ENCODE measurements around the gene FGF14.

Gene FGF14

DNA sequence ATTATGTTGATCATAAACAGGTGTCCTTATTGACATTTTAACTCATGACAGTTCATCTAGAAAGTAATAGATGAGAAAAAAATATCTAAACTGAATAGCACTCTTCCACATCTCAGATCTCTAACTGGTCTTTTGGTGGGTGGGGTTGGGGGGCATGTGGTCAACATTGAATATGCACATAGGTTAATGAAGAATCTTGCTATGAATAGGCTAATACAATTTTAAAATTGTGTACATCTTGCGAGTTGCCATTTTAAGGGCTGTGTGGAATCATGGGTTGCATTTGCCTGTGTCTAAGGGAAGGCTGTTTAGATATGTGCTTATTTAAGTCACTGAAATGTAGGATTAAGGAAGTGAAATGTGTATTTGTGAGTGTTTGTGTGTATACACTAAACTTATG is 603.4 kb downstream of the FGF14 start:
- WGBS (ENCODE audit: extremely low coverage, insufficient coverage, insufficient read length), result no CpG with 5 or more reads among the region's 1 CpG
- Histone ChIP-seq H2BK5ac (ENCODE audit: low read depth, low read length, poor library complexity) (no peak overlapping the region), H3K23ac (ENCODE audit: low read length) (no peak overlapping the region)

DNA sequence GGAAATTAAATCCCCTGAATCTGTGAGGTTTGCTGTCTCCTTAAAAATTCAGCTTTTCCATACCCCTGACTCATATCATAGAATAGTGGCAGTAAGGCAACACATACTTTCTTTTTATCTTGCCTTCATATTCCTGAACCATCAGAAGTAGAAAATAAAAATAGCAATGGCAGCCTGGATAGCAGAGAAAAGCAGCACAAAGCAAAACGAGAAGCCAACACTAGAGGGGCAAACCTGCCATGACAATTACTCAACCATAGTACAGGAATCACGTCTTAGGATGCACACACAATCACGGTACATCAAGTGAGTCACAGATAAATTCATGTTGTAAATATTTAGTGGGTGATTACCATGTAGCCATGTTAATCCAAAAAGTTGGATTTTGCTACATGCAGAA is 606.4 kb downstream of the FGF14 start:
- H2BK120ac ChIP-seq (ENCODE audit: insufficient read depth, low read length, poor library complexity), result no peak overlapping the region
- H3K36me3 ChIP-seq (ENCODE audit: control insufficient read depth in 1 of 2, insufficient read depth in 2 of 2, low read length in 2 of 2), result no peaks in the 10 kb centered on the region
- H3K9me3 ChIP-seq (ENCODE audit: insufficient read depth, low read depth, low read length), result no peaks in the 10 kb centered on the region
- no peak overlapping the region for H3K4ac ChIP-seq (ENCODE audit: low read depth, low read length)
- H3K9ac ChIP-seq (ENCODE audit: low read length), result no peak overlapping the region
- no peak overlapping the region for H3K4me3 ChIP-seq (ENCODE audit: low read depth, low read length)
- H2BK5ac ChIP-seq (ENCODE audit: low read depth, low read length, poor library complexity), result no peak overlapping the region
- WGBS (ENCODE audit: extremely low coverage, insufficient coverage, insufficient read length), result no CpG with 5 or more reads among the region's 3 CpGs
- no peak overlapping the region for H3K23ac ChIP-seq (ENCODE audit: low read length)
- H3K4me1 ChIP-seq (ENCODE audit: control insufficient read depth in 1 of 2, insufficient read depth in 2 of 2, low read length in 2 of 2), result no peaks in the 10 kb centered on the region
- H3K79me2 ChIP-seq (ENCODE audit: control insufficient read depth, insufficient read depth, low read length, poor library complexity), result no peaks in the 10 kb centered on the region
- no peak overlapping the region for H2AFZ ChIP-seq (ENCODE audit: insufficient read depth, low read length, poor library complexity)
- H4K91ac ChIP-seq (ENCODE audit: low read depth, low read length), result no peak overlapping the region
- H3K27me3 ChIP-seq (ENCODE audit: insufficient read depth, low read length), result no peaks in the 10 kb centered on the region
- H3K27ac ChIP-seq (ENCODE audit: low read depth, low read length), result no peak overlapping the region
- H3K18ac ChIP-seq (ENCODE audit: low read length), result no peak overlapping the region
- H3K79me1 ChIP-seq (ENCODE audit: low read length), result no peaks in the 10 kb centered on the region
- H3K4me2 ChIP-seq (ENCODE audit: low read length), result no peak overlapping the region
- no peak overlapping the region for H2BK12ac ChIP-seq (ENCODE audit: low read length)
- H4K8ac ChIP-seq (ENCODE audit: low read depth, low read length), result no peak overlapping the region
- H3K14ac ChIP-seq (ENCODE audit: low read length), result no peak overlapping the region
- no peak overlapping the region for H2AK5ac ChIP-seq (ENCODE audit: low read length)
- no peak for DNase-seq
- H4K12ac ChIP-seq (ENCODE audit: low read depth, low read length), result no peak overlapping the region

More for the DNA sequence above, 603.4 kb downstream of the FGF14 start:
- Histone ChIP-seq H3K36me3 (ENCODE audit: control insufficient read depth in 1 of 2, insufficient read depth in 2 of 2, low read length in 2 of 2) (no peaks in the 10 kb centered on the region), H3K4ac (ENCODE audit: low read depth, low read length) (no peak overlapping the region), H3K4me1 (ENCODE audit: control insufficient read depth in 1 of 2, insufficient read depth in 2 of 2, low read length in 2 of 2) (no peaks in the 10 kb centered on the region), H4K91ac (ENCODE audit: low read depth, low read length) (no peak overlapping the region), H3K27ac (ENCODE audit: low read depth, low read length) (no peak overlapping the region), H3K79me1 (ENCODE audit: low read length) (no peaks in the 10 kb centered on the region), H3K27me3 (ENCODE audit: insufficient read depth, low read length) (no peaks in the 10 kb centered on the region), H3K14ac (ENCODE audit: low read length) (no peak overlapping the region), H3K4me3 (ENCODE audit: low read depth, low read length) (no peak overlapping the region), H4K8ac (ENCODE audit: low read depth, low read length) (no peak overlapping the region), H3K79me2 (ENCODE audit: control insufficient read depth, insufficient read depth, low read length, poor library complexity) (no peaks in the 10 kb centered on the region), H3K18ac (ENCODE audit: low read length) (no peak overlapping the region), H3K9ac (ENCODE audit: low read length) (no peak overlapping the region), H2BK12ac (ENCODE audit: low read length) (no peak overlapping the region), H2BK120ac (ENCODE audit: insufficient read depth, low read length, poor library complexity) (no peak overlapping the region), H3K9me3 (ENCODE audit: insufficient read depth, low read depth, low read length) (no peaks in the 10 kb centered on the region), H2AFZ (ENCODE audit: insufficient read depth, low read length, poor library complexity) (no peak overlapping the region), H3K4me2 (ENCODE audit: low read length) (no peak overlapping the region), H4K12ac (ENCODE audit: low read depth, low read length) (no peak overlapping the region), H2AK5ac (ENCODE audit: low read length) (no peak overlapping the region)
- no peak for DNase-seq

DNA sequence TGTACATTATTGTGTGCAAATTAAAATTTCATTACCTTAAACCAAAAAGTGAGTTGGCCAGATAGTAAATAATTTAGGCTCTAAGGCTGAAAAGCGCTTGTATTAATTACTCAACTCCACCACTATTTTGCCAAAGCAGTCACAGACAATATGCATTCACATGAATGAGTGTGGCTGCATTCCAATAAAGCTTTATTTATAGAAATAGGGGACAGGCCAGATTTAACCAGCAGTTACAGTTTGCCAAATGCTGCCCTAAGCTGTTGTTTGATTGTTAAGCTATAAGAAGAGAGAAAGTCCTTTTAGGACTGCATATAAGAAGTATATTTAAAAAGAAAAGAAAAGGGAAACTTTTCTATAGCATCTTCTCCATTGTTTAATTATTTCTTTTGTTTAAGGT is 606.8 kb downstream of the FGF14 start:
- no peak for DNase-seq
- Histone ChIP-seq H3K79me1 (ENCODE audit: low read length) (no peaks in the 10 kb centered on the region), H4K12ac (ENCODE audit: low read depth, low read length) (no peak overlapping the region), H3K4me3 (ENCODE audit: low read depth, low read length) (no peak overlapping the region), H3K18ac (ENCODE audit: low read length) (no peak overlapping the region), H3K79me2 (ENCODE audit: control insufficient read depth, insufficient read depth, low read length, poor library complexity) (no peaks in the 10 kb centered on the region), H3K4me1 (ENCODE audit: control insufficient read depth in 1 of 2, insufficient read depth in 2 of 2, low read length in 2 of 2) (no peaks in the 10 kb centered on the region), H2BK120ac (ENCODE audit: insufficient read depth, low read length, poor library complexity) (no peak overlapping the region), H2AFZ (ENCODE audit: insufficient read depth, low read length, poor library complexity) (no peak overlapping the region), H3K23ac (ENCODE audit: low read length) (no peak overlapping the region), H3K4me2 (ENCODE audit: low read length) (no peak overlapping the region), H3K27ac (ENCODE audit: low read depth, low read length) (no peak overlapping the region), H3K9ac (ENCODE audit: low read length) (no peak overlapping the region), H2BK12ac (ENCODE audit: low read length) (no peak overlapping the region), H3K9me3 (ENCODE audit: insufficient read depth, low read depth, low read length) (no peaks in the 10 kb centered on the region), H4K91ac (ENCODE audit: low read depth, low read length) (no peak overlapping the region), H3K4ac (ENCODE audit: low read depth, low read length) (no peak overlapping the region), H2BK5ac (ENCODE audit: low read depth, low read length, poor library complexity) (no peak overlapping the region), H3K36me3 (ENCODE audit: control insufficient read depth in 1 of 2, insufficient read depth in 2 of 2, low read length in 2 of 2) (no peaks in the 10 kb centered on the region), H3K14ac (ENCODE audit: low read length) (no peak overlapping the region), H3K27me3 (ENCODE audit: insufficient read depth, low read length) (no peaks in the 10 kb centered on the region), H2AK5ac (ENCODE audit: low read length) (no peak overlapping the region), H4K8ac (ENCODE audit: low read depth, low read length) (no peak overlapping the region)
- no CpG with 5 or more reads among the region's 1 CpG for WGBS (ENCODE audit: extremely low coverage, insufficient coverage, insufficient read length)

DNA sequence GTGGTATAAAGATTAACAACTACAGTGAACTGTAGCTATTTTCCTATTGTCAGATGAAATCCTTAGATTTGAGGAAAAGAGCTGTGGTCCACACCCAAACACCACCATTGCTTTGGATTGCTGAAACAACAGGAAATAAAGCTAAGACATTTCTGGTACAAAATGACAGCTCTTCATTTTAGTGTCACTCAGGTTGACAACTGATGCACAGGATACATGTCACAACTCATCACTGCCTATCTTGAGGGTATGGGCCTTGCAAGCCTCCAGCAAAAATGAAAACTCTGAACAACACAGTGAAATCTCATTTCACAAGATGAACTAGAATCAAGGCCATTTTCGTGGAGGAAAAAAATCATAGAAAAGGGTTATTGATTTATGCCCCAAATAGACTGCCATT is 609.7 kb downstream of the FGF14 start:
- no peak overlapping the region for H3K4ac ChIP-seq (ENCODE audit: low read depth, low read length)
- H2BK120ac ChIP-seq (ENCODE audit: insufficient read depth, low read length, poor library complexity), result no peak overlapping the region
- no peak overlapping the region for H4K12ac ChIP-seq (ENCODE audit: low read depth, low read length)
- no peaks in the 10 kb centered on the region for H3K79me2 ChIP-seq (ENCODE audit: control insufficient read depth, insufficient read depth, low read length, poor library complexity)
- no peak overlapping the region for H3K23ac ChIP-seq (ENCODE audit: low read length)
- H4K8ac ChIP-seq (ENCODE audit: low read depth, low read length), result no peak overlapping the region
- no peak overlapping the region for H3K27ac ChIP-seq (ENCODE audit: low read depth, low read length)
- H3K14ac ChIP-seq (ENCODE audit: low read length), result no peak overlapping the region
- no peak overlapping the region for H2BK5ac ChIP-seq (ENCODE audit: low read depth, low read length, poor library complexity)
- no peak overlapping the region for H3K4me3 ChIP-seq (ENCODE audit: low read depth, low read length)
- DNase-seq, result no peak
- no CpG with 5 or more reads among the region's 1 CpG for WGBS (ENCODE audit: extremely low coverage, insufficient coverage, insufficient read length)
- no peak overlapping the region for H2AK5ac ChIP-seq (ENCODE audit: low read length)
- H3K36me3 ChIP-seq (ENCODE audit: control insufficient read depth in 1 of 2, insufficient read depth in 2 of 2, low read length in 2 of 2), result no peaks in the 10 kb centered on the region
- H3K9ac ChIP-seq (ENCODE audit: low read length), result no peak overlapping the region
- no peaks in the 10 kb centered on the region for H3K9me3 ChIP-seq (ENCODE audit: insufficient read depth, low read depth, low read length)
- no peak overlapping the region for H2AFZ ChIP-seq (ENCODE audit: insufficient read depth, low read length, poor library complexity)
- no peak overlapping the region for H2BK12ac ChIP-seq (ENCODE audit: low read length)
- no peaks in the 10 kb centered on the region for H3K79me1 ChIP-seq (ENCODE audit: low read length)
- H3K4me2 ChIP-seq (ENCODE audit: low read length), result no peak overlapping the region
- no peaks in the 10 kb centered on the region for H3K27me3 ChIP-seq (ENCODE audit: insufficient read depth, low read length)
- H3K4me1 ChIP-seq (ENCODE audit: control insufficient read depth in 1 of 2, insufficient read depth in 2 of 2, low read length in 2 of 2), result no peaks in the 10 kb centered on the region
- H4K91ac ChIP-seq (ENCODE audit: low read depth, low read length), result no peak overlapping the region
- H3K18ac ChIP-seq (ENCODE audit: low read length), result no peak overlapping the region
